Amniotic epithelial cell (primary cell): ENCODE data around the gene FOCAD.

ENCODE experiments used
- DNase-seq: peaks from one replicate; pipeline ENCODE4 v3.0.0-alpha.2; 2010; ENCODE audit warnings: low read depth

The FOCAD gene

GRCh38 chr9:21015129-21015815 lies 331.2 kb downstream of the FOCAD start:
- no peak for DNase-seq

GRCh38 chr9:21015995-21016394 lies 331.9 kb downstream of the FOCAD start:
- no peak for DNase-seq

- DNase-seq: peak; percentile 71
These were observed 332.8 kb downstream of the FOCAD start for GRCh38 chr9:21016701-21017491.

- no peak for DNase-seq
These were observed 334.1 kb downstream of the FOCAD start for GRCh38 chr9:21018177-21018576.

GRCh38 chr9:21023861-21024260 lies 339.8 kb downstream of the FOCAD start:
- no peak for DNase-seq

- DNase-seq: peak; percentile 26
These were observed 343.2 kb downstream of the FOCAD start for GRCh38 chr9:21027295-21027694.

GRCh38 chr9:21028466-21028865 lies 344.4 kb downstream of the FOCAD start:
- no peak for DNase-seq

- no peak for DNase-seq
These were observed 345.6 kb downstream of the FOCAD start for GRCh38 chr9:21029661-21030060.

- DNase-seq: peak; percentile 21
These were observed 346.5 kb downstream of the FOCAD start for GRCh38 chr9:21030389-21031035.

- DNase-seq: peak; percentile 29
These were observed 347.2 kb downstream of the FOCAD start, which contains the start of gene HACD4 for GRCh38 chr9:21031091-21031807. Gene HACD4, minus strand, starts transcription at chr9:21031640. Its CDS starts 50 bp downstream, at chr9:21031590.

GRCh38 chr9:21031808-21032183 lies 347.7 kb downstream of the FOCAD start:
- DNase-seq: no peak

- DNase-seq: no peak
These were observed 353.2 kb downstream of the FOCAD start for GRCh38 chr9:21037278-21037677.

GRCh38 chr9:21039302-21039701 lies 355.2 kb downstream of the FOCAD start:
- DNase-seq: no peak

- no peak for DNase-seq
These were observed 358.4 kb downstream of the FOCAD start for GRCh38 chr9:21042466-21042865.

- DNase-seq: no peak
These were observed 359.8 kb downstream of the FOCAD start for GRCh38 chr9:21043841-21044240.
